Dermis blood vessel endothelial cell (primary cell): Measurements from ENCODE around the gene BRD2. TPM values are rescaled to one million over a fixed set of nuclear protein-coding genes. Genes with fewer than 3 reads are reported as not detected.

ENCODE experiments used
- DNase-seq: peaks from one replicate; pipeline ENCODE4 v3.0.0; 2010
- total RNA-seq: library from RNA; depleted of rRNA; stranded (reverse); fragments of >200 nt; gene quantifications from 2 replicates; pipeline ENCODE4 v1.2.3, GENCODE V29; 2014

Gene BRD2
- total RNA-seq, 1 donor from 2014 or later: 60.2 TPM

DNA sequence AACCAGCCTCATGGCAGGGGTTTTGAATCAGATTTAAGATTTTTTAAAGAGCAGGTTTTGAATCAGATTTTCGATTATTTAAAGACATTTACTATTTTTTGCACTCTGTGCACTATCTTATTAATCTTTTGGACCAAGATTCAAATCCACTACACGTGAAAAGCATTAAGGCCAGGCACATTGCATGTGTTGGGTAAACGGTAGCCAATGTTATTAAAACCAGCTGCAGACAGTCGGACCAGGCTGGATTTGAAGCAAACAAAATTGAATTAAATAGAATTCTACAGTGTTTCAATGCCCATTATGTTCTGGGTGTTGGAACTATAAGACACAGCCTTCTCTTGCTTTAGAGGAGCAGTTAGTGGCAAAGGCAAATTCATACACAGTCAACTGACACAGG, 33.3 kb downstream of the BRD2 start:
- no peak for DNase-seq

DNA sequence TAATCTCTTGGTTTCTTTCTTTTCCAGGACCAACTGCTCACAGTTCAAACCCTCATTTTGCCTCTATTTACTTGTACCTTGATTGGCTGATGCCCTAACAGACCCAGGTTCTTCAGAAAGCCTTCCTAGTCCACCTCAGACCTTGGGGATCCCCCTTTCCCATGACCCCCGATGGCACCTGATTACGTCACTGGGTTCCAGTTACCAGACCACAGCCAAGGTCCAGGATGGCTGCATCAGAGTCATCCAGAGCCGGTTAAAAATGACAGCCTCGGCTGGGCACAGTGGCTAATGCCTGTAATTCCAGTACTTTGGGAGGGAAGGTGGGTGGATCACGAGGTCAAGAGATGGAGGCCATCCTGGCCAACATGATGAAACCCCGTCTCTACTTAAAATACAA, 36.5 kb downstream of the BRD2 start:
- DNase-seq: no peak

DNA sequence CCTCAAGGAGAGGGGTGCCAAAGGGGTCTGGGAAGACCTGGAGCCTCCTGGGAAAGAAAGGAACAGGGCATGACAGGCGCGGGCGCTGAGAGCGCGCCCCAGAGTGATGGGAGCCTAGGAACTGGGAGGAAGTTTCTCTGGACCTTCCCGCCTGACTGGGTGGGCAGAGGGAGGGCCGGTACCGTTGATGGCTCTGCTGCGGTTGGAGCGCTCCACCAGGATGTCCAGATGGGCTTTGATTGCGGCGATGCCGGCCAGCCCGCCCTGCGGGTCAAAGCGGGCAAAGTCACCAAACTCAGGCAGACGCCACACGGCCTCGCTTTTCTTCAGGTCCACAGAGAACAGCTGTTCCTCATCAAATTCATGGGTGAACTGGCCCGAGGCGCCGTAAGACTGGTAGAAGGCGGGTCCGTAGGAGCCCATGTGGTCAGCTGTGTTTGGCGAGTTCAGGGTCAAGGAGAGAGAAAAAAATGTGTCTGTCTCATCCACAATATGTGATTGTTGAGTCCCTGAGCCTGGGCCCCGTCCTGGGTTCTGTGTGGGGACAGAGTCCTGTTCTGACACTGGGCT, 39.5 kb downstream of the BRD2 start:
- DNase-seq: no peak

DNA sequence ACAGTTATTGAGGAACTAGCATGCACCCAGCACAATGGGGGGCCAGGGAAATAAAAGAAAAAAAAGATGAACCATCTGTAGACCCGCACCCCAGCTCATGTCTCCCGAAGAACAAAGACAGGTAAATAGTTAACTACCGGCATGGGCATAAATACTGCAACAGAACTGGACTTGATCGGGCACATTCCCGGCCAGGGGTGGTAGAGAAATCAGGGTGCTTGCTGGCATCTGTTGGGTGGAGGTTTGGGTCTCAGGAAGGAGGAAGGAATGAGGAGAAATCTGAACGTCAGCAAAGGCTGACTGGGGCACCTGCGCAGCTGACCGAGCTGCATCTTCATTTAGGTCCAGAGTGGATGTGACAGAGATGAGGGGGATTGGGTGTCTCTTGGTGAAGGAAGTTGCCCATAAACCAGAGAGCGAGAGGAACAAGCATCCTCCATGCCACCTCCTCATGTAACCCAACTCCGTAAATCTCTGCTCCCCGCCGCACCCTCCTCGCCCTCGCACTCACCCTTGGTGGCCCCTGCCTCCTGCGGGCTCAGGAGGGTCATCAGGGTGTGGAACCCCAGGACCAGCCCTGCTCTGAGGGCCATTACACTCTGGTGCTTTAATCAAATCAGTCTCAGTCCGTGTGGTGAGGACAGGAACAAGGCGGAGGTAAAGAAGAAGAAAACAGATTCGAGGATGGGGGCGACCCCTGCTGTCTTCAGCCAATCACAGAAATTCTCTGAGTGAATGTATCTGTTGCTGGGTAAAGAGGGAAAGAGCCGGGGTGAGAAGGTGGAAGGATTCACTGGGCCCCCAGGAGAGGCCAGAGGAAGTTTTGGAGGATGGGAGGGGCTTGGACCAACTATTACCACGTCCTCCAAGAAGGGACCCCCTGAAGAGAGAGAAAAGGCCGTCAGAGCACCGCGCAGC, 40.8 kb downstream of the BRD2 start, which contains the start of gene HLA-DOA:
Gene HLA-DOA, minus strand, starts transcription at position 648 of the 918 bp plus-strand sequence.
- DNase-seq: peak; percentile 13

DNA sequence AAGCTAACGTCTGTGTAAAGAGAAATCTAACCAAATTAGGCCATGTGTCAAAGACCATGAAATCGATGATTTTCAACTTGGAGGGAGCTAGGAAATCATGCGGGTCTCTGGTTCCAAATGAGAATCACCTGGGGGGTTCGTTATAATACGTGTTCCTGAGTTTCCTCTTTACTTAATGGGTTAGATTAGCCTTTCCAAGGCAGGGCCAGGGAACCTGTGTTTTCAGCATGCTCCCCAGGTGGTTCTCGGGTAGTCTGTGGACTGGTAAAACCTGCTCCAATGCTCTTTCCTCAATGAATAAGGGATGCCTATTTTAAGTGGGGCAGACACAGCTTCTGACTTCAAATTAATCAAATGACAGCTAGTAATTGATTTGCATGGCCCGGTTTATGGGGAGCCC, 42.0 kb downstream of the BRD2 start:
- no peak for DNase-seq

DNA sequence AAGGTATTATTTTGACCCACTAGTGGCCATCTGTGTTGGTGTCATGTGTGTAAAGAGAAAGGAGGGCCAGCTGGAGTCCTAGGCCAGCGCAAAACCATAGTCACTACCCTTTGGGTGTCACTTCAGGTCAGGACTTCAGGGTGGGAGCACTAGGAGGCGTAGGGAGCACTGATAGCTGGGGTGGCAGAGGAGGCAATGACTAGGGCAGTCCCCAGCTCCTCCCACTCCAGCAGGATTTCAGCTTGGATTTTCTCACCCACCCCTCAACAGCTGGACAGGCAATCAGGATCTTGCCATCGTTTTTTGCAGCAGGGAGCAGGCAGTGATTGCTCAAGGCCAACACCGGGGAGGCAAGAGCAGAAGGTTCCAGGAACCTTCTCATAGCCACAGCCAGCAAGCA, 45.2 kb downstream of the BRD2 start:
- DNase-seq: no peak

DNA sequence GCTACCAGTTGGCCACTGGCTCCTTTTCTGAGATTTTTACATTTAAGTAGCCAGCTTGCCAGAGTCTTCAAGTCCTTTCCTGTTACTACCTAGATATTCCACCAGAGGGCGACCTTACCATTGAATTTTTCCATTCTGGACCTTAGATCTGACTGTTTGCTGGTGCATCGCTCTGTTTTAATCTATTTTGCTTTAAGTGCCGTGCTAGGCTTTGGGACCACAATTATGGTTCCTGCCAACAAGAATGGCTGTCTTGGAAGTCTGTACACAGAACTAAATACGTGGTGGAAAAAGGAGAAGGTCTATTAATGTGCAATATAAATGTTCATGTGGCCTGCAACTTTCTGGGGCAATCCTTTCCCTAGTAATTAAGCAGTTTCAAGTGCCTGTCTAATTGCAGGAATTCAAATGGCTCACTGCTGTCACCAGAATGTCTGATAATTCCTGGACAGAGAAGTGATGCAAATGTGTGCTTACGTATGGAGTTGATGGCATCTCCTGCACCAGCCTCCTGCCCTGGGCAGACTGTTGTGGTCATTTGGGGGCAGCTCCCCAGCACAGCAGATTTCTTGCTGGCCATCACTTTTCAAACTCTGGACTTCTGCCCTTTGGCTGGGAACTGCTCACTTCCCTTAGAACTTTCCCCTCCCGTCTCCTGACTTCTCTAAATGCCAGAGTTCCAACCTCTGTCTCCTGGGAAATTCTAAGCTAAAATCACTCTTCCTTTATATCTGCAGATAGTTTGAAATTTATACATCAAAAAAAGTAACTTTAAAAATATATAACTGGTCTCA, 46.6 kb downstream of the BRD2 start:
- peak; percentile 90 for DNase-seq

DNA sequence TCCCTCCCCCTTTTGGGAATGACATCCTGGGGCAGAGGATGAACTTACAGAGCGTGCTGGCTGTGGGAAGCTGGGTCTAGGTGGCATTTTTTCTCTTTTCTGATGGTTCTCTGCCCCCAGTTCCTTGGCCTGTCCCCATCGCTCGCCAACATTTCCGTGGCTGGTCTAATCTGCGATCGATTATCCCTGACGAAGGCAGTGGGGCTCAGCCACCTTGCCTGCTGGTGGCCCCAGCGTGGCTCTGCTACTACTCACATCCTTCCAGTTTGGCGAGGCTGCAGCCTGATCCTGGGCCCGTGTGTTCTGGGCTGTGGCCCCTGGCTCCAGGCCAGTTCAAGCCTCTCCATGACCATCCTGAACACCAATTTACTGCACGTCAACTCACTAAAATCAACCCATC, 47.4 kb downstream of the BRD2 start:
- DNase-seq: no peak

DNA sequence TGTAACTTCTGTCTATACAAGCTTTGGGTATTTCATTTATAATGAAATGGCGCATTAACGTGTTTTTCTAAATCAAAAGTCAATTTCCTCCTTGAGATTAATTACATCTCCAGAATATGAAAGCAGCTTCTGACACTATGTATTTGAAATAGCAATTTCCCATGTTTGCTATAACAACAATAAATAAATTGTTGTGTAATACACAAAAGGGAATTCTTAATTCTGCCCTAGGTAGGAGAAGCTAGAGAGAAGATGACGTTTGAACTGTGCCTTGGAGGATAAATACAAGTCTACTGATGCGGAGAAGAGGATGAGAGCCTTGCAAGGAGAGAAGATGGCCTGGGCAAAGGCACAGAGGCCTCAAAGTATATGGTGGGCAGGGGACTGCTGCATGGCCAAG, 48.6 kb downstream of the BRD2 start:
- DNase-seq: no peak

DNA sequence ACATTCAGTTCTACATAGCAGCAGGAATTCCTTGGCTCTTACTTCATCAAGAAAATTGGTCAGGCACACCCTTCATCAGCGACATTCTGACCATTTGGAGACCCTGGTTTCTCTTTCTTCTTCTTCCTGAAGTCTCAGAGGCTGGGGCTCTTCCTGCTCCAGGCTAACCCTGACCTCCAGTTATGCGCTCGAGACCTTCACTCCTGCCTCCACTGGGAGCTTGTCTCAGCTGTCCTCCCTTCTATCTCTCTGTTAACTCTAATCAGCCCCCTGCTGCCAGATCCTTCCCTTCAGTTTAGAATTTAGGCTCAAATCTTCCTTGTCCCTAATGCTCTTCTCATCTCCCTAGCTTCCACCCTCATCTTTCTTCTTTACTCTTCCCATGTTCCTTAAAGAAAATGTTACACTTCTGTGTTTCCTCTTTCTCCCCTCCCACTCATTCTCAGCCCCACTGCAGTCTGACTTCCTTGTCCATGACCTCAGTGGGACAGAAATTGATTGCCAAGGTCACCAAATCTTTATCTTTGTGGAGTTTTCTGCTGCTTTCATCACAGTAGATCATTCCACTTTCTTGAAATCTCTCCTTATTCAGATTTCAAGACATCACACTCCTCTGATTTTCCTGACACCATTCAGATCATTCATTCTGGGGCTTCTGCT, 49.4 kb downstream of the BRD2 start:
- no peak for DNase-seq

DNA sequence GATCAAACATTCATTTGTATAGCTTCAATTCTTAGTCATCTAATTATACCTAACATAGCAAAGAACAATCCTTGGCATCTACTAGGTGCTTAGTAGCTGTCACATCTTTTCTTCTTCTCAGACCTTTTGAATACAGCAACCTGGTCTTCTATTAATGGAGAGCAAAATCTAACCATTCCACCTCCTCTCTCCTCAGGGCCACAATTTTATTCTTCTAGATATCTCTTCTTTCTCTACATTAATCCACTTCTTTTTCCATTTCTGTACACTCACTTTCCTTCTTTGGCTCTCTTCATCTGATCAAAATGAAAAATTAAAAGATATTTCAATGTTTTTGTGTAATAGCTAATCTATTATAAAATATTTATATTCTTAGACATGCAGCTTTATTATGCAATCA, 50.0 kb downstream of the BRD2 start:
- DNase-seq: no peak

DNA sequence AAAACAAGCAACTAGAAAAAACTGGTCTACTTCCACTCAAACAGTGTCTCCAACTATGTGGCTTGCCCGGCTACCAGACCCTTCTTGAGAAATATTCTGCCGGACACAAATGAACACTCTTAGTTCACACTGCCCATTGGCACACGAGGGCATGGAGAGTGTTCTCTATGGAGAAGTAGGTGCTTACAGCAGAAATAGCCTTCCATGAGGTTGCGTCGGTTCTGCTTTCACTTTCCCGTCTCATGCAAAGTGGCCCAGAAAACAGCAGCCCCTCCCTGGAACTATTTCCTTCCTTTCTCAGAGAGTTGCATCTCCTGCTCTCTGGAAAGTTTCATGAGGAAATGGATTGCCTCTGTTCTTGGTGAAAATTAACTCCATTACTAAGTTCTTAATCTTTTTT, 50.5 kb downstream of the BRD2 start:
- peak; percentile 68 for DNase-seq

DNA sequence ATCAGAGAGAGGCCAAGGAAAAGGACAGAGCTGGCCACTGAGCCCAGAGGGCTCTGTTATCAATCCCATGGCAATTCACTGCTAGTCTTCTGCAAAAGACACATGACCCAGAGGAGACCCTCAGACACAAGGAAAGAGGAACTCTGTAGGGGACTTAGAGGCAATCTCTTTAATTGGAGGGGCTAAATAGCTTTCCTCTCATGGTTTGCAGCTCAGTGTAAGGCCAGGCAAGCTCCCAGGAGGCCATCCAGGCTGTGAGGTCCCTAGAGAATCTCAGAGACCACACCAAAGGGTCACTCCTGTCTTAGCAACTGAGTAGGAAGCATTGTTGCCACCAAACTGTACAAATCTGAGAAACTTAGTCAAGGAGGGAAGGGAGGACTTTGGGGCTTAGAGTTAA, 51.0 kb downstream of the BRD2 start:
- DNase-seq: no peak

DNA sequence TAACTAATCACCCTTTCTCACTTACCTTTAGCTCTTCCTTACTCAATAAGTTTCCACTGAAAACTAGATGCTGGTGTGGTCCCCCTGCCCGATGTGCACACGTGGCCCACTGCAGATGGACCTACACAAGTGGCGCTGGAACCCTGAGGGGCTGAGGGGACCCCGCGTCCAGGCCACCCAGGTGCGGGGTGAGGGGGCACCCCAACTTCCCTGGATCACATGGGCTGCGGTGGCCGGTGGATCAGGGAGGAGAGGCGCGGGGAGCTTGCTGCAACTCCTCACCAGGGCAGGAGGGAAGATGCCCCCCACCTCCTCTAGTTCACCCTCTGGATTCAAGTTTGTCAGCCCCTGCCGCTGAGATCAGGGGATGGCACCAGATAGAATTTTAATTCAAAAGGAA, 53.5 kb downstream of the BRD2 start:
- no peak for DNase-seq

DNA sequence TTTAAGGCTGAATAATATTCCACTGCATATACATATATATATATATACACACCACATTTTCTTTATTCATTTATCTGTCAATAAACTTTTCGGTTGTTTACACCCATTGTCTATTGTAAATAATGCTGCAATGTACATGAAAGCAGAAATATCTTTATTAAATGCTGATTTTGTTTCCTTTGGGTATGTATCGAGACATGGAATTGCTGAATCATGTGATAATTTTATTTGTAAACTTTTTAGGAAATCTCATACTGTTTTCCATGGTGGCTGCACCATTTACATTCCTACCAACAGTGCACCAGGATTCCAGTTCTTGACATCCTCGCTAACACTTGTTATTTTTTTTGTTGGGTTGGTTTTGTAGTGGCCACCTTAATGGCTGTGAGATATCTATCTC, 55.1 kb downstream of the BRD2 start:
- no peak for DNase-seq

DNA sequence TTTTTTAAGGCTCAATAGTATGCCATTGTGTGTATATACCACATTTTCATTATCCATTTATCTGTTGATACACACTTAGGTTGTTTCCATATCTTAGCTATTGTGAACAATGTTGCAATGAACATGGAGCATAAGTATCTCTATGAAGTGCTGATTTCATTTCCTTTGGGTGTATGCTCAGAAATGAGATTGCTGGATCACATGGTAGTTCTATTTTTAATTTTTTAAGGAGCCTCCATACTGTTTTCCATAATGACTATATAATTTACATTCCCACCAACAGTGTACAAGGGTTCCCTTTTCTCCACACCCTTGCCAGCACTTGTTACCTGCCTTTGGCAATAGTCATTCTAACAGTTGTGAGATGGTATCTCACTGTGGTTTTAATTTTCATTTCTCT, 56.1 kb downstream of the BRD2 start:
- no peak for DNase-seq

DNA sequence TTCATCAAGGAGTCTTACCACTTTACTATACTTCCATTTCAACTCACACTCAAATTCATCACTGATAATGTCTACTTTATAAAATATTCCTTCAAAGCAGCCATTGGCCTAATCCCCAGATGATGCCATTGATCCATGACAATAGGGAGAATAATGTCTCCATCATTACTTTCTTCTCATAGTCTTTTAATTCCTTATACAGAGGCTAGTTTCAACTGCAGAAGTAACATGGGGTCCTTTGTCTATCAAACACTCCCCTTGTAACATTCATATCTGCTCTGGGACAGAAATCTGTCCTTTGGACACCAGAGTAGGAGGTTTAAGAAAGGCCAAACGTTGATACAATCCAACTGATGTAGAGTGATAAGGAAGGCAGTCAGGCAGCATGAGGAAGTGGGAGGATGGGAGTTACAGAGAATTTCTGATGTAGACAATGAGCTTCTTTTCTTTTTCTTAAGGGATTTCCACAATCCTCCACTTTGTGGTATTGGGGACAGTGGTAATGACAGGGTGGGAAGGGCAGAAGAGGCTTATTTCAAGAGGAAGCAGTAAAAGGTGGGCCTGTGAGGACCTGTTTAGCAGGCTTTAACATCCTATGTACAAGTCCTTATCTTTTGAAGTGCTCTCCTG, 59.9 kb downstream of the BRD2 start:
- no peak for DNase-seq

DNA sequence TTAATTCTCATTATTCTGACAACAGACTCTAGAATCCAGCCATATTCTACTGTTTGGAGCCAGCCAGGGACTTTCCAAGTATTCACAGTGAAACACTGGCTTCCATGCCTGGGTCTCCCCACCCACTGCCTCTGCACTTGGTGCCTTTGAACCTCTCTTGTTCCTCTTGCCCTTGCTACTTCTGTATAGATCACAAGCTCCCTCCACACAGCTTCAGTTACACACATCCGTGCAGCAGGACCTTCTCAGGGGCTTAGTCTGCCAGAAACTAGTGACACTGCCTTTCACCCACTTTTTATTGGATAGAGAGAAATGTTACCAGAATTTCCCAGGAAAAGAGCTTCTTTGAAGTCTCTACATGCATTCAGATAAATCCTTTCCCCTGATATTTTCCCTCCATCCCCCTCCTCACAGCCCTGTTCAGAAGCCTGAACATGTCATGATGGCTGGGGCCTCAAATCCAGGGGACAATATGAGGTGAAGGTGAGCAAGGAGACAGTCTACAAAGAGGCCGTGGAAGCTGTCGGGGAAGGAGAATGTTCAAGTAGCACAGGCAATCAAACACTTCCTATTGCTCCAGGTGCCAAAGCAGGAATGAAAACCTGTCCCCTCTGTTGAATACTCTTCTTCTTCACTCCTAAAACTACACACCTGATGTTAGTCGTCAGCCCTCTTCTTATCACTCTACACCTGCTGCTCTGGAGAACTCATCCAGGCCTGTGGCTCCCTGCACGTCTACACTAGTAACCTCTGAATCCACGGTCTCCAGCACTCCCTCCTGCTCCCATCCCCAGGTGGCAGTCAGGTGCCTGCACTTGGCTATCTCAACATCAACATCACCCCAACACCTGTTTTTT, 61.2 kb downstream of the BRD2 start:
- no peak for DNase-seq

DNA sequence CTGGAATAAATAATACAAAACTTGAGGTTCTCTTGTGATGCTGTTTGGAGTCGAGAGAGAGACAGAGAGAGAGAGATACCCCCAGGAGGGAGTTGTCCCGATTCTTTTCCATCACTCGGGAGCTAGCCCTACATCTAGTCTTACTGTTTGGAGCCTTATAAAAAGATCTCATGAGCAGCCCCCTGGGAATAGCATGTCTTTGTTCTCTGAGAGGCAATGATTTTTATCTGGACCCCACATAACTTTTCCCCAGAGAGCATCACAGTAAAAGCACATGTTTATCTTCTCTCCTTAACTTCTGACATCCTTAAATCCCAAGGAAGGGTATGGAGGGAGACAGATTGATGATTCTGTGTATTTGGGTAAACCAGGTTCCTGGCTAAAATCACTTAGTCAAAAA, 61.9 kb downstream of the BRD2 start:
- DNase-seq: no peak
